K562 (cell line): ENCODE measurements around the gene ADNP. TPM values are rescaled to one million over a fixed set of nuclear protein-coding genes. Genes with fewer than 3 reads are reported as not detected.

ENCODE experiments used
- ATAC-seq: fragments of 200-7000 bp; cut with Tn5 transposase; 3 replicates; pipeline ENCODE4 v1.9.1; 2020; ENCODE audit warnings: moderate library complexity
- BruUV-seq: library from RNA; stranded (reverse); fragments of 400-500 nt; replicated peaks from 2 replicates; lab custom pipeline; 2021; lab: Mats Ljungman, UMichigan
- CTCF ChIA-PET: fragments of 300-600 bp; formaldehyde crosslinking; extraction: SDS; loops from one replicate; lab custom pipeline; 2021; ENCODE audit warnings: low intra/inter-chr PET ratio; lab: Yijun Ruan, JAX
- POLR2A ChIA-PET: fragments of 300-600, 350-650 bp; sonication (Branson Sonifier 250); formaldehyde crosslinking; extraction: SDS; loops from one replicate; lab custom pipeline; 2021; ENCODE audit warnings: antibody characterized with exemption, inconsistent platforms; lab: Yijun Ruan, JAX
- DNase-seq, 4 experiments: peaks; one replicate each; pipeline versions ENCODE4 v3.0.0 to v3.0.0-alpha.2; 2011 to 2018; ENCODE audit warnings: low spot score in 3 of 4, mixed read lengths in 3 of 4; ENCODE audit errors: extremely low read depth in 1 of 4
- FAIRE-seq: peaks from 2 replicates; lab custom pipeline; 2011; peaks lifted over from hg19 to GRCh38; lab: Jason Lieb, UNC
- H2AFZ ChIP-seq: 2 replicates; pipeline ENCODE4 v1.6.0; 2011; ENCODE audit warnings: low read depth, low read length, control low read depth, inconsistent platforms
- H3K27ac ChIP-seq: fragments of 200-600 bp; 3 replicates; pipeline ENCODE4 v1.8.0; 2011; ENCODE audit warnings: low read depth, mild to moderate bottlenecking, control low read depth, inconsistent platforms, low read length, moderate library complexity, mixed read lengths; ENCODE audit errors: extremely low read depth
- H3K27me3 ChIP-seq, 2 experiments: fragments of 300-600 bp in 1 of 2; 2 replicates in 1 of 2; 3 replicates in 1 of 2; pipeline versions ENCODE4 v1.6.0 to v1.8.0; 2011; ENCODE audit warnings: inconsistent platforms in 2 of 2, low read length in 2 of 2, mild to moderate bottlenecking in 1 of 2, mixed read lengths in 1 of 2, moderate library complexity in 1 of 2; ENCODE audit not compliant: control insufficient read depth in 2 of 2, insufficient read depth in 2 of 2
- H3K36me3 ChIP-seq: fragments of 300-600 bp; 3 replicates; pipeline ENCODE4 v1.8.0; 2011; ENCODE audit warnings: mild to moderate bottlenecking, low read length, inconsistent platforms; ENCODE audit not compliant: control insufficient read depth, insufficient read depth
- H3K4me1 ChIP-seq, 2 experiments: fragments of 200-600 bp in 1 of 2; replicated peaks in 1 of 2; 2 replicates in 1 of 2; 3 replicates in 1 of 2; pipeline versions ENCODE4 v1.5.1 to v1.8.0; 2011; ENCODE audit warnings: inconsistent platforms in 2 of 2, low read length in 2 of 2, mild to moderate bottlenecking in 1 of 2, mixed read lengths in 1 of 2, moderate library complexity in 1 of 2; ENCODE audit not compliant: control insufficient read depth in 2 of 2, insufficient read depth in 2 of 2
- H3K4me2 ChIP-seq: 2 replicates; pipeline ENCODE4 v1.6.1; 2011; ENCODE audit warnings: low read length, control low read depth, inconsistent platforms, mixed read lengths; ENCODE audit not compliant: insufficient read depth
- H3K4me3 ChIP-seq: fragments of 200-600 bp; sonication (generic), shearing (Covaris generic); 2 replicates; pipeline ENCODE4 v1.5.1; 2016; ENCODE audit warnings: control low read depth, inconsistent platforms
- H3K79me2 ChIP-seq: fragments of 200-600 bp; 3 replicates; pipeline ENCODE4 v1.8.0; 2011; ENCODE audit warnings: low read length, inconsistent platforms; ENCODE audit not compliant: control insufficient read depth, insufficient read depth
- H3K9ac ChIP-seq, 2 experiments: 2 replicates each; pipeline versions ENCODE4 v1.6.0 to v1.6.1; 2011; ENCODE audit warnings: low read depth in 2 of 2, low read length in 2 of 2, control low read depth in 1 of 2, inconsistent platforms in 1 of 2, mild to moderate bottlenecking in 1 of 2, mixed read lengths in 1 of 2; ENCODE audit not compliant: insufficient read depth in 1 of 2
- H3K9me1 ChIP-seq: one replicate; pipeline ENCODE4 v1.6.0; 2011; ENCODE audit warnings: inconsistent platforms, mild to moderate bottlenecking, low read length, moderate library complexity; ENCODE audit not compliant: control insufficient read depth, insufficient read depth
- H3K9me3 ChIP-seq: replicated peaks from 2 replicates; pipeline ENCODE4 v1.5.1; 2011; ENCODE audit warnings: low read depth, low read length, inconsistent platforms; ENCODE audit not compliant: control insufficient read depth, insufficient read depth
- H4K20me1 ChIP-seq: replicated peaks from 2 replicates; pipeline ENCODE4 v1.6.1; 2011; ENCODE audit warnings: low read length, inconsistent platforms, mixed read lengths; ENCODE audit not compliant: control insufficient read depth, insufficient read depth
- AFF1 ChIP-seq, 2 experiments: fragments of 450-650 bp; IDR thresholded peaks; 2 replicates each; pipeline ENCODE4 v1.6.1; 2018; ENCODE audit warnings: mild to moderate bottlenecking in 2 of 2, low read depth in 1 of 2; ENCODE audit not compliant: partially characterized antibody in 2 of 2
- ASH1L ChIP-seq: fragments of 450-650 bp; IDR thresholded peaks from 2 replicates; pipeline ENCODE4 v1.6.1; 2018; ENCODE audit warnings: borderline replicate concordance, mild to moderate bottlenecking, low read depth; ENCODE audit not compliant: partially characterized antibody
- BACH1 ChIP-seq: fragments of 200-800 bp; sonication (Bioruptor generic); IDR thresholded peaks from 2 replicates; pipeline ENCODE4 v1.6.1; 2016; ENCODE audit warnings: missing genetic modification characterization, missing compliant biosample characterization
- E2F1 ChIP-seq: sonication (generic); formaldehyde crosslinking; IDR thresholded peaks from 2 replicates; pipeline ENCODE4 v1.8.1; 2023; ENCODE audit warnings: mild to moderate bottlenecking, missing genetic modification reagents, moderate library complexity
- ETV1 ChIP-seq: fragments of 450-650 bp; conservative IDR thresholded peaks from 2 replicates; pipeline ENCODE4 v1.6.1; 2016; ENCODE audit warnings: missing genetic modification characterization, control low read depth, low read depth, missing compliant biosample characterization
- IRF1 ChIP-seq: sonication (generic); formaldehyde crosslinking; IDR thresholded peaks from 2 replicates; pipeline ENCODE4 v1.8.0; 2022; ENCODE audit warnings: missing genetic modification reagents, mild to moderate bottlenecking, borderline replicate concordance
- IRF9 ChIP-seq: fragments of 450-650 bp; IDR thresholded peaks from 2 replicates; pipeline ENCODE4 v1.6.1; 2016; ENCODE audit warnings: missing biosample characterization, missing genetic modification characterization
- MECOM ChIP-seq: fragments of 250-450 bp; sonication (Bioruptor Pico); IDR thresholded peaks from 2 replicates; pipeline ENCODE4 v1.8.0; 2022; ENCODE audit warnings: inconsistent platforms
- NR4A1 ChIP-seq, 2 experiments: fragments of 250-450 bp in 1 of 2; fragments of 450-650 bp in 1 of 2; sonication (Bioruptor Pico) in 1 of 2; IDR thresholded peaks; 2 replicates each; pipeline versions ENCODE4 v1.4.0 to v1.6.1; 2016 to 2020; ENCODE audit warnings: mild to moderate bottlenecking in 2 of 2, missing compliant biosample characterization in 1 of 2, missing genetic modification characterization in 1 of 2, moderate library complexity in 1 of 2
- ZBTB49 ChIP-seq: sonication (generic); formaldehyde crosslinking; IDR thresholded peaks from 2 replicates; pipeline ENCODE4 v1.8.0; 2022; ENCODE audit warnings: missing genetic modification reagents, mild to moderate bottlenecking, borderline replicate concordance
- ZNF41 ChIP-seq: fragments of 250-450 bp; sonication (Bioruptor Pico); conservative IDR thresholded peaks from 2 replicates; pipeline ENCODE4 v1.4.0; 2020; ENCODE audit warnings: mild to moderate bottlenecking
- WGBS: fragments of 100-300 bp; shearing (Covaris generic); methylation state at CpG from one replicate; pipeline ENCODE4 v1.1.6; 2016; ENCODE audit warnings: low coverage, mixed read lengths; ENCODE audit not compliant: insufficient coverage; ENCODE audit errors: missing lambda C conversion rate; 5-methylcytosine and 5-hydroxymethylcytosine counted together
- in situ Hi-C: fragments of 300-500 bp; cut with MboI; formaldehyde crosslinking; loops from 4 replicates; pipeline ENCODE4 v1.15.0; 2018; ENCODE audit warnings: inconsistent platforms, mixed read lengths
- intact Hi-C: fragments of 100-400 bp; cut with micrococcal nuclease; formaldehyde crosslinking; loops from 2 replicates; pipeline ENCODE4 v1.14.2; 2022
- polyA plus RNA-seq, 8 experiments: library from polyadenylated mRNA; depleted of rRNA in 4 of 8; stranded (reverse) in 5 of 8; unstranded in 3 of 8; fragments of >200 nt; fragmentation: Nextera tagmentation in 2 of 8; fragmentation: Illumina TruSeq in 1 of 8; extraction: Ambion mirVana in 2 of 8; extraction: Trizol in 1 of 8; gene quantifications; 2 replicates each; pipeline versions ENCODE4 v1.2.1 to v1.2.3, GENCODE V29; 2011 to 2014; ENCODE audit warnings: inconsistent platforms in 1 of 8, missing spikeins in 1 of 8
- total RNA-seq, 7 experiments: library from RNA; depleted of rRNA in 6 of 7; stranded (reverse); fragments of >200 nt in 6 of 7; fragmentation: Illumina TruSeq in 2 of 7; extraction: Trizol in 2 of 7; gene quantifications; 2 replicates each; pipeline versions ENCODE4 v1.2.1 to v1.2.3, GENCODE V29; 2011 to 2021; ENCODE audit warnings: low replicate concordance in 1 of 7

The ADNP gene
- total and polyA plus RNA-seq, 9 of the 15 experiments (the other 6 are each of a cell fraction or from before 2014, with no cell fraction given), result 17.8 to 59.9 (median 25.3) TPM

- DNase-seq, result no peak
- ChIA-PET POLR2A (interaction anchor here (0.7 to 1.0 kb wide), 3 partner anchors 13 to 22 kb away, joined by 3 to 6 read pairs (median 3); no protein-coding TSS in a partner anchor), CTCF (no interaction called here)
- Histone ChIP-seq H3K9me1 (peaks cover 9% of the 10 kb centered on the region), H3K4me3 (no peak overlapping the region), H3K4me2 (no peak overlapping the region), H3K79me2 (peaks cover 51% of the 10 kb centered on the region), H3K27me3 (no peaks in the 10 kb centered on the region), H3K36me3 (peaks cover 90% of the 10 kb centered on the region), H3K27ac (no peak overlapping the region; the same call in 2 of the 3 replicates), H3K4me1 (peaks cover 0 to 20% of the 10 kb centered on the region in 2 experiments; a peak in 3 of 5 replicates), H2AFZ (no peak overlapping the region), H3K9ac (no peak overlapping the region), H4K20me1 (peaks cover 12% of the 10 kb centered on the region; the same call in 1 of the 2 replicates), H3K9me3 (no peaks in the 10 kb centered on the region)
- FAIRE-seq, result no peak
- BruUV-seq, result no TSS peak
- in situ Hi-C loops (no loop called here), intact Hi-C loops (no loop called here)
- WGBS, result 100% methylated on average over 1 of the region's 1 CpG
- ATAC-seq, result no peak
- TF ChIP-seq NR4A1 (CRISPR knock-in tag; IDR thresholded peaks at IDR 0.05) (no peak), NR4A1 (tag; IDR thresholded peaks at IDR 0.05) (no peak), MECOM (CRISPR knock-in tag) (peak; percentile 56; the same call in 1 of the 2 replicates), ASH1L (no peak), ZBTB49 (CRISPR knock-in tag) (no peak), AFF1 (IDR thresholded peaks at IDR 0.05; ENCODE audit: low read depth in 1 of 2, partially characterized antibody in 2 of 2) (no peak), ETV1 (tag) (0 out of 2 replicates have a peak, but pooled peaks have one; percentile 8), IRF1 (no peak), ZNF41 (CRISPR knock-in tag) (0 out of 2 replicates have a peak, but pooled peaks have one; percentile 50), IRF9 (tag) (peak; percentile 70; the same call in 1 of the 2 replicates), E2F1 (CRISPR knock-in tag) (no peak), BACH1 (tag) (no peak)
These were observed 32.8 kb downstream of the ADNP start for GRCh38 chr20:50898475-50898874.
